ENCODE measurements around the gene ICA1. TPM values are rescaled to one million over a fixed set of nuclear protein-coding genes. Genes with fewer than 3 reads are reported as not detected.
A peak's percentile ranks its signal among the peaks of the same experiment; 100 is the strongest.
"Not testable (repeated sequence)": the region's sequence is repeated elsewhere in the genome, so short reads cannot be mapped to it uniquely, and the experiment has no call there.

Gene ICA1
- total RNA-seq, 1 donor from 2014 or later = 51.0 TPM

- ATAC-seq = no peak
- intact Hi-C loops (cut with micrococcal nuclease) = no loop called here
- no peak for DNase-seq
Observed at GRCh38 chr7:8089036-8089780, 172.8 kb downstream of the ICA1 start.

GRCh38 chr7:8086239-8086638 is 175.7 kb downstream of the ICA1 start:
- ATAC-seq (no peak), DNase-seq (no peak)
- intact Hi-C loops (cut with micrococcal nuclease) = no loop called here

- ATAC-seq = no peak
- intact Hi-C loops (cut with micrococcal nuclease) = no loop called here
Observed at GRCh38 chr7:8085420-8085819, 176.5 kb downstream of the ICA1 start.

GRCh38 chr7:8084836-8085235 is 177.1 kb downstream of the ICA1 start:
- no peak for ATAC-seq
- intact Hi-C loops (cut with micrococcal nuclease) = no loop called here
- DNase-seq = no peak

More at GRCh38 chr7:8085420-8085819, 176.5 kb downstream of the ICA1 start:
- DNase-seq = no peak

GRCh38 chr7:8082762-8083161 is 179.2 kb downstream of the ICA1 start:
- intact Hi-C loops (cut with micrococcal nuclease) = no loop called here
- no peak for ATAC-seq

GRCh38 chr7:8078418-8078817 is 183.5 kb downstream of the ICA1 start:
- intact Hi-C loops (cut with micrococcal nuclease) = no loop called here
- DNase-seq (no peak), ATAC-seq (no peak)

More at GRCh38 chr7:8082762-8083161, 179.2 kb downstream of the ICA1 start:
- DNase-seq = no peak

GRCh38 chr7:8070451-8071180 is 191.4 kb downstream of the ICA1 start:
- DNase-seq (no peak), ATAC-seq (no peak)
- intact Hi-C loops (cut with micrococcal nuclease) = no loop called here

- peak; percentile 56 for DNase-seq
- intact Hi-C loops (cut with micrococcal nuclease) = no loop called here
- ATAC-seq = peak; percentile 95
Observed at GRCh38 chr7:8068892-8069686, 192.9 kb downstream of the ICA1 start.

GRCh38 chr7:8065356-8065813 is 196.6 kb downstream of the ICA1 start:
- intact Hi-C loops (cut with micrococcal nuclease) = no loop called here
- ATAC-seq (no peak), DNase-seq (no peak)

GRCh38 chr7:8064828-8065227 is 197.1 kb downstream of the ICA1 start:
- DNase-seq = no peak
- intact Hi-C loops (cut with micrococcal nuclease) = no loop called here
- ATAC-seq = no peak

- intact Hi-C loops (cut with micrococcal nuclease) = no loop called here
- ATAC-seq (no peak), DNase-seq (no peak)
Observed at GRCh38 chr7:8063706-8064297, 198.2 kb downstream of the ICA1 start.

- ATAC-seq; intact Hi-C loops (cut with micrococcal nuclease); DNase-seq: not testable (repeated sequence)
Observed at GRCh38 chr7:8063300-8063699, 198.7 kb downstream of the ICA1 start.

Other genes with a start within 250 kb of the ICA1 start
- not detected for gene NXPH1, start 171.4 kb upstream of the ICA1 start, total RNA-seq